GM21737 (cell line): ENCODE measurements around the gene DLX4.

Source experiments
- ATAC-seq: cut with Tn5 transposase; IDR thresholded peaks from one replicate; pipeline ENCODE4 v1.9.1; 2021; ENCODE audit warnings: mild to moderate bottlenecking, moderate library complexity; ENCODE audit not compliant: unreplicated experiment

DLX4 gene

DNA sequence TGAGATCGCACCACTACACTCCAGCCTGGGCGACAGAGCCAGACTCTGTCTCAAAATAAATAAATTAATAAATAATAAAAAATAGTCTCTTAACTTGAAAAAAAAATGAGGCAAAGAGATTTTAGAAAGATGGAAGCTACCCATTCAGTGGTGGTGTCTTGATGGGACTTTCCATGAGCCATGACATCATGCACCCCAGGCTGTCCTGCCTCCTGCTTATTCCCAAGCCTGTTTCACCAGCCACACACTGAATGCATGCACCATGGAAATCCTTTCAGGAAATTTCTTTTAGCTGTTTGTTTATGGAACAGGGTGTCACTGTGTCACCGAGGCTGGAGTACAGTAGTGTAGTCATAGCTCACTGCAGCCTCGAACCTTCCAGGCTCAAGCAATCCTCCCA is 34.9 kb downstream of the DLX4 start:
- no peak for ATAC-seq

DNA sequence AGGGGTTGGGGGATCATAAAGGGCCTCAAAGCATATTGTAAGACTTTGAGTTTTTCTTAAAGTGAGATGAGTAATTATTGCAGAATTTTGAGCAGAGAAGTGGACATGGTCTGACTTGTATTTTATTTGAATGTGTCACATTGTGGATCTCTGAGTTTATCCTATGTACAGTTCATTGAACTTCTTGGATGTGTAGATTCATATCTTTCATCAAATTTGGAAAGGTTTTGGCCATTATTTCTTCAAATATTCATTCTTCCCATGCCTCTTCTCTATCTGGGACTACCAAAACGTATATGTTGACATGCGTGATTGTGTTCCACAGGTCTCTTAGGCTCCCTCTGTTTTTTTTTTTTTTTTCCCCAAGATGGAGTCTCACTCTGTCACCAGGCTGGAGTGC is 40.3 kb downstream of the DLX4 start:
- ATAC-seq: no peak

DNA sequence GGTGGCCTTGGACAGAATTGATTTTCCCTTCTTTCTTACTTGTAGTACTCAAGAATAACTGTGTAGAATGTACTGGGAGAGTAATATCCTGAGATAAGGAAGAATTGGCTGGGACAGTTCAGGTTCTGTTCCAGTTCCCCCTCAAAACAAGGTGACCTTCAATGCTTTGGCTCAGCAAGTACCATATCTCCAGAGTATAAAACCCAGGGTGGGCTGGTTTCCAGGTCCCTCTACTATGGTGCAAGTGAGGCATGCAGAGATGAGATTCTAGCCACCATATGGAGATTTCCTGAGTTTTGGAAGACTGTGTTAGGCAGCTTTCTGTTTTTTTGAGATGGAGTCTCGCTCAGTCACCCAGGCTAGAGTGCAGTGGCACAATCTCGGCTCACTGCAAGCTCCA is 44.1 kb downstream of the DLX4 start:
- no peak for ATAC-seq

DNA sequence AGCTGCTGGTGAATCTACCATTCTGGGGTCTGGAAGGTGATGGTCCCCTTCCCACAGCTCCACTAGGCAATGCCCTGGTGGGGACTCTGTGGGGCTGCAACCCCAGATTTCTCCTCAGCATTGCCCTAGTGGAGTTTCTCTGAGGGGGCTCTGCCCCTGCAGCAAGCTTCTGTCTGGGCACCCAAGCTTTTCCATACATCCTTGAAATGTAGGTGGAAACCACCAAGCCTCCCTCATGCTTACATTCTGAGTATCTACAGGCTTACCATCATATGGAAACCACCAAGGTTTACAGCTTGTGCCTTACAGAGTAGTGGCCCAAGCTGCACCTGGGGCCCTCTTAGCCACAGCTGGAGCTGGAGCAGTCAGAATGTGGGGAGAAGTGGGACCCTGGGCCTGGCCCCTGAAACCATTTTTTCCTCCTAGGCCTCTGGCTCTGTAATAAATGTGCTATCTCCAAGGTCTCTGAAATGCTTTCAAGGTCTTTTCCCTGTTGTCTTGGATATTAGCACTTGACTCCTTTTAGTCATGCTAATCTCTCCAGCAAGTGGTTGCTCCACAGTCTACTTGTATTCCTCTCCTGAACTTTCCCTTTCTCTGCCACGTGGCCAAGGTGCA is 45.6 kb downstream of the DLX4 start:
- ATAC-seq: no peak

DNA sequence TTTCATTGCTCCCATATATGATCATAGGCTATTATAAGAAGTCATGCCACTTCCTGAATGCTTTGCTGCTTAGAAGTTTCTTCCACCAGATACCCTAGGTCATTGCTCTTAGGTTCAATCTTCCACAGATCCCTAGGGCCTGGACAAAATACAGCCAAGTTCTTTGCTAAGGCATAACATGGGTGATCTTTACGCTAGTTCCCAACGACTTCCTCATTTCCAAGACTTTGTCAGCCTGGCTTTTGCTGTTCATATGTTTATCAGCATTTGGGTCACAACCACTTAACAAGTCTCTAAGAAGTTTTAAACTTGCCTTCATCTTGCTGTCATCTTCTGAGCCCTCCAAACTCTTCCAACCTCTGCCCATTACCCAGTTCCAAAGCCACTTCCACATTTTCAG is 46.2 kb downstream of the DLX4 start:
- no peak for ATAC-seq

DNA sequence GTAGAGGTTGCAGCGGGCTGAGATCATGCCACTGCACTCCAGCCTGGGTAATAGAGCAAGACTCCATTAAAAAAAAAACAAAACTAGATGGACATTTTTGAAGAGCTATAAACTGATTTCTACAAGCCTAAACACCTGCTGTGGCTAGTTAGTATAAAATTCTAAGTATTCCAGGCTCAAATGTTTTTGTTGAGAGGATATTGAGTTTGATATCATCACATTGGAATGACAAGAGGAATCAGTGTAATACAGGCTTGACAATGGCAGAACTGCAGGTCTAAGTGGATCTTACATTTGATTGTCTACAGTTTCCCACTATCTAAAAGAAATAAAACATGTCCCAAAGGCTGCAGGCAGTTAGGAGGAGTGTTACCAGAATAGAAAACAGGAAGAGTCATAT is 49.9 kb downstream of the DLX4 start:
- no peak for ATAC-seq

DNA sequence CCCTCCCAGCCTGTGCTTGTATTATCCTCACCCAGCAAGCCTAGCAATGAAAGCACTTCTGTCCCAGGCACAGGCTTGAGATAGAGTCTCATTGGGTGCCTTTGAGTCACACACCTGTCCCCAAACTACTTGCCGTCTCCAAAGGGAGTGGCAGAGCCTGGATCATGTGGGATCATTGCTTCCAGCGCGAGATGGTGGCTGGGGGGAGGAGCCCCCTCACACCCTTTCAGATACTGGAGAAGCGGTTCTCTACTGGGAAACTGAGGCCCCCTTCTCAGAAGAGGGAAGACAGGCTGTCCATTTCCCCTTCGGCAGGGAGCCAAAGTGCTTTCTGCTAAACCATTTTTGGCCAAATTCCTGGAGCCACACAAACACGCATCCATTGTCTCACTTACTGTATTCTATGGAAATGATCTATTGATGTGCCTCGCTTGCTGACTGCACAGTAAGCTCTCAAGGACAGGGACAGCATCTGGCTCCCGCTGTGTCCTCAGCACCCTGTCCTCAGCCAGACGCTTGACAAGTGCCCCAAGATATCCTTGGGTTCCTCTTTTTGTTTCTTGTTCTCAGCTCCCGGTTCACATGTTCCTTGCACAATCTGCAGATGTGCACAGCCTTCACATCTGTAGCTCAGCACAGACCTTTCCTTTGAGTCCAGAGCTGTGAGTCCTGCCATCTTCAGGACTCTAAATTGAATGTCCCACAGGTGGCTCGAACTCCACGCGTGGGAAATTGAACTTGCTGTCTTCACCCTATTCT is 52.0 kb downstream of the DLX4 start:
- no peak for ATAC-seq

DNA sequence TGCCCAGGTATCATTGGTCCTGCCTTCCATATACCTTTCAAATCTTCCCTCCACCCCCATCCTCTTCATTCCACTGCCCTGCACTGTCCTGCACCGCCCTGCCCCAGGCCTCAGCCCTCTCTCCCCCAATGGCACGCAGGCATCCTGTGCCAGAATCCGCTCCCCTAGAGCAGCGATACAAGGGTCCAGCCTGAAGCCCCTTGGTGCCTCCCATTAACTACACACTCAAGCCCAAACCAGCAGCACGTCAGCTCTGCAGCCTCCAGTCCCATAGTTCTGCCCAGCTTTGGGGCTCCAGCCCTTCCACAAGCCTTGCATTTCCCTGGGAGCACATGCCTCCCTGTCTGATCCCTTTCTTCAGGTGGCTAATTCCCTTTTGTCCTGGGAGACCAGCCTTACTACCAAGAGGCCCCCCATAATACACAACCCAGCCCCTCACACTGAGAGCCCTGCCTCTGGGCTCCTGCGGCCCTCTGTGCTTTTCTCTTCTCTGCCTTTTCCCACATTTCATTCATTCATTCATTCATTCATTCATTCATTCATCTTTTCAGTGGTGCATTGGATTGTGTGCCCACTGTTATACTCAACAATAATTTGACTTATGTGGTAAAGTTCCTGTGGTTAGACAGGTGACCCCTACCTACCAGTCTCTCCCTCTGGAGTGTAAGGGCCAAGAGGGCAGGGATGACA is 52.8 kb downstream of the DLX4 start:
- ATAC-seq: no peak

DNA sequence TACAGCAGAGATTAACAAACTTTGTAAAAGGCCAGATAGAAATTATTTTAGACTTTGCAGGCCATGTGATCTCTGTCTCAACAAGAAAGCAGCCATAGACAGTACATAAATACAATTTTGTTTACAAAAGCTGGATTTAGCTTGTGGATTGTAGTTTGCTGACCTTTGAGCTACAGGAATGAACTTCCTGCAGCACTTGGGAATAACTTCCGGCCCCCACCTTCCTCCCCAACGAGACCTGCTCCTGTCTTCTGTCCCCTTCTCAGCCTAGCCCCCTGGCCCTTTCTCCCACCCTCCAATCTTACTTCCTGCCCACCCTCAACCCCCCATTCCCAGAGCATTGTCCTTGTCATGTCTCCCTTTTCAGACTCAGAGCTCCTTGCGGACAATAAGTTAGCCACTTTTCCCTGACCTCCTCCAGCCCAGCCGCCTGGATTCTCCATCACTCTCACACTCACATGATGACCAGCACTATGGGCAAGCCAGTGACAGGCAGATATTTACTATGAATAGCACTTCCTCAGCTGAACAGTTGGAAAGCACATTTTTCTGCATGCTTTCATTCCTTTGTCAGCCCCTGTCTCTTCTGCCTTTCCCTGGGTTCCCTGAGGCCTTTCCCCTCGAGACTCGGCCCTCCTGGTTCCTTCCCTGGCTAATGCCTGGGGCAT is 53.6 kb downstream of the DLX4 start:
- no peak for ATAC-seq

DNA sequence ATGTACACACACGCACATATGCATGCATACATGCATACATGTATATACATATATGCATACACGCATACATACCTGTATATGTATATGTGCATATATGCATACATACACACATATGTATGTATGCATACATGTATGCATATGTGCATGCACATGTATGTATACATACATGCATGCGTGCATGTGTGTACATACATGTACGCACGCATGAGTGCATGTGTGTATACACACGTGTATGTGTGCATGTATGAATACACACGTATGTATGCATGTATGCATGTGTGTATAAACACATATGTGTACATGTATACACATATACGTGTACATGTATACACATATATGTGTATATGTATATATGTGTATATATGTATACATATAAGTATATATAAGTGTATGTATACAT is 54.5 kb downstream of the DLX4 start:
- no peak for ATAC-seq
